NCI-H2196 (cell line): ENCODE measurements around the gene UGT1A8.
"Not testable (repeated sequence)": the region's sequence is repeated elsewhere in the genome, so short reads cannot be mapped to it uniquely, and the experiment has no call there.

Source experiments
- DNase-seq: peaks from one replicate; lab custom pipeline; 2025; ENCODE audit not compliant: unreplicated experiment; lab: John Stamatoyannopoulos, UW

Gene UGT1A8

DNA sequence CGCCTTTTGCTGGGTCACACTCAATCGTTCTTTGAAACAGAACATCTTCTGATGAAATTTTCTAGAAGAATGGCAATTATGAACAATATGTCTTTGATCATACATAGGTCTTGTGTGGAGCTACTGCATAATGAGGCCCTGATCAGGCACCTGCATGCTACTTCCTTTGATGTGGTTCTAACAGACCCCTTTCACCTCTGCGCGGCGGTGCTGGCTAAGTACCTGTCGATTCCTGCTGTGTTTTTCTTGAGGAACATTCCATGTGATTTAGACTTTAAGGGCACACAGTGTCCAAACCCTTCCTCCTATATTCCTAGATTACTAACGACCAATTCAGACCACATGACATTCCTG is 95.8 kb downstream of the UGT1A8 start:
- no peak for DNase-seq

DNA sequence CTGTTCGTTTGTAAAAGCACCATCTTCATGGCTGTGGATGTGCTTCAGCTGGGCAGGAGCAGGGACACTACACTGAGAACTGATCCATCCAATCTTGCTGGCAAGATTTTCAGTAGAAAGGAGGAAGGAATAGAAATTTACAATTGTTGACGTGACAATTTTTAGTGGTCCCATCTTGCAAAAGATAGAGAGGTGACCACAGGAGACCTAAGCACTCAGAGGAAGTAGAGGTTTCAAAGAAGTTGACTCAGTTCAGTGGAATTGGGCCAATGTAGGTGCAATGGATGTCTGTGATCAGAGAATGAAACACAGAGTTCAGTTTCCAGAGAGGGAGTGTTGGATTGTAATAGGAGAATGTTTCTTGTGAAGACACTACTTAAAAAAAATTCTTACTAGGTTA is 96.7 kb downstream of the UGT1A8 start:
- no peak for DNase-seq

GRCh38 chr2:233718552-233718951 is 101.1 kb downstream of the UGT1A8 start, which contains the start of gene UGT1A4:
TSS of gene UGT1A4 (plus strand) at chr2:233718736. CDS start at chr2:233718821, 85 bp downstream.
- DNase-seq: no peak

DNA sequence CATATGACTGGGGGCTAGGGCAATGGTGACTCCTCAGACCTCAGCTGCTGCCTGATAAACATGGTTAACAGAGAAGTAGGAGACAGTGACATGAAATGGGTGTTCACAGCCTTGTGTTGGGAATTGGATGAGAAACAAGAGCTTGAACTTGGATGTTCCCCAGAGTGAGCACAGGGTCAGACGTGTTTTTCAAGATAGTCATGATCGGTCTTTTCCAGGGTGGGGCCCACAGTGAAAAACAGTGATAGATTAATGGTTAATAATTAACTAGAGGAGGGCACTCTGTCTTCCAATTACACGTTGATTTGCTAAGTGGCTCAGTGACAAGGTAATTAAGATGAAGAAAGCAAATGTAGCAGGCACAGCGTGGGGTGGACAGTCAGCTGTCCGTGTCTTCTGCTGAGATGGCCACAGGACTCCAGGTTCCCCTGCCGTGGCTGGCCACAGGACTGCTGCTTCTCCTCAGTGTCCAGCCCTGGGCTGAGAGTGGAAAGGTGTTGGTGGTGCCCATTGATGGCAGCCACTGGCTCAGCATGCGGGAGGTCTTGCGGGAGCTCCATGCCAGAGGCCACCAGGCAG is 111.4 kb downstream of the UGT1A8 start, which contains the start of gene UGT1A3:
UGT1A3 (plus strand) TSS at position 320 of the 579 bp plus-strand sequence; CDS start at position 405, 85 bp downstream.
- DNase-seq: no peak

DNA sequence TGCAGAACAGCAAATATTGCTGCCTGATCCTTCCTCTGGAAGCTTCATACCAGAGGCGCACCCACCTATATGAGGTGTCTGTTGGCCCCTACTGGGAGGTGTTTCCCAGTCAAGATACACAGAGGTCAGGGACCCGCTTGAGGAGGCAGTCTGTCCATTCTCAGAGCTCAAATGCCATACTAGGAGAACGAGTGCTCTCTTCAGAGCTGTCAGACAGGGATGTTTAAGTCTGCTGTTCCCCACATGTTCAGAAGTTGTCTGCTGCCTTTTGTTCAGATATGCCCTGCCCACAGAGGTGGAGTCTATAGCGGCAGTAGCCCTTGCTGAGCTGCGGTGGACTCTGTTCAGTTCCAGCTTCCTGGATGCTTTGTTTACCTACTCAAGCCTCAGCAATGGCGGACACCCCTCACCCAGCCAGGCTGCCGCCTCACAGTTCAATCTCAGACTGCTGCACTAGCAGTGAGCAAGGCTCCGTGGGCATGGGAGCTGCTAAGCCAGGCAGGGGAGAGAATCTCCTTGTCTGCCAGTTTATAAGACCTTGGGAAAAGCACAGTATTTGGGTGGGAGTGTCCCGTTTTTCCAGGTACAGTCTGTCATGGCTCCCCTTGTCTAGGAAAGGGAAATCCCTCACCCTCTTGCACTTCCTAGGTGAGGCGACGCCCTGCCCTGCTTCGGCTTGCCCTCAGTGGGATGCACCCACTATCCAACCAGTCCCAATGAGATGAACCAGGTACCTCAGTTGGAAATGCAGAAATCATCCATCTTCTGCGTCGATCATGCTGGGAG is 119.6 kb downstream of the UGT1A8 start:
- not testable (repeated sequence) for DNase-seq

- no peak for DNase-seq
Measured at GRCh38 chr2:233740870-233741269, 123.4 kb downstream of the UGT1A8 start.

DNA sequence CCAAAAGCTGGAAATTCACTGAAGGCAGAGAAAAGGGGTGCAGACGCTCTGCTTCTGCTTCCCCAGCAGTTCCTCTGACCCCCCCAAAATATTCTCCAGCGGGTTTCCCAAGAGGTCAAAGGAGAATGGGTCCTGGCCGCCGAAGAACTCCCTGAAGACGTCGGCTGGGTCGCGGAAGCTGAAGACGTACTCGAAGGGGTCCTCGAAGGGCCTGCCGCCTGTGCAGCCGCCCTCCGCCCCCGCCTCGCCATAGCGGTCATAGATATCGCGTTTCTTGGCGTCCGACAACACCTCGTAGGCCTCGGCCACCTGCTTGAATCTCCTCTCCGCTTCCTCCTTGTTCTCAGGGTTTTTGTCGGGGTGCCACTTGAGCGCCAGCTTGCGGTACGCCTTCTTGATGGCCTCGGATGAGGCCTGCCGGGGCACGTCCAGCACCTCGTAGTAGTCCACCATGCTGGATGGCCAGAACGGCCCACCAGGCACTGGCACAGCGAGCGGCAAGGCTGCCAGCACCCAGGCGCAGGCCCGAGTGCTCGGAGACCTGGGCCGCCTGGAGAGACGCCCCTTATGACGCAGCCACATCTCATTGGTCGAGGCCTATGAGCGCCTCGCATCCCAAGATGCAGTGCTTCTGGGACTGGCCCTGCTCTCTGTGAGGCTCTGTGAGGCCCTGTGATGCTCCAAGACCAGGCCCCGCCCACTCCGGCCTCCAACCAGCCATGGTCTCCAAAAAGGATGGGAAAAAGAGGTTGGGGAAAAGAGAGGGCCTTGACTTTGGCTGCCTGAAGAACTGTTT is 126.2 kb downstream of the UGT1A8 start:
- no peak for DNase-seq

DNA sequence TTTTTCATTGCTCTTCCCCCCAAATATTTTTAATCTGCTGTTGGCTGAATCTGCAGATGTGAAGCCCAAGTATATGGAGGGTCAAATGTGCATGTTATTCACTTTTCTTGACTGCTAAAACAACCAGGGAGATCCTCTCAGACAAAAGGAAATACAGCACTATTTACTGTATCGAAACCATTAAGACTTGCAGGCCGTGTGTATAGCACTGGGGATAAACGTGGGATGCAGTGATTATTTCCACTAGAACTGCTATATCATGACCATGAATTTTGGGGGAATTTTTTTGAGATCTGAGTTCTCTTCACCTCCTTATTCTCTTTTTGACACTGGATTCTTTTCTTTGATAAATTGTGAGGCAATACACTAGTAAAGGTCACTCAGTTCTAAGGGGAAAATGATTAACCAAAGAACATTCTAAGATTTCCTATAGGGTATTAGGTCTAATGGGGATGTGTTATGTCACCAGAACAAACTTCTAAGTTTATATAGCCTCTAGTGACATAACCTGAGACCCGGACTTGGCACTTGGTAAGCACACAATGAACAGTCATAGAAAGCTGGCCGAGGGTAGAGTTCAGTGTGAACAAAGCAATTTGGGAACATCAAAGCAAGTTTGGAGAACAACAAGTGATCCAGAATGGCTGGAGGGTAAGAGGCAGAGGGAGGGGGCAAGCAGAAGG is 127.8 kb downstream of the UGT1A8 start:
- DNase-seq: no peak

DNA sequence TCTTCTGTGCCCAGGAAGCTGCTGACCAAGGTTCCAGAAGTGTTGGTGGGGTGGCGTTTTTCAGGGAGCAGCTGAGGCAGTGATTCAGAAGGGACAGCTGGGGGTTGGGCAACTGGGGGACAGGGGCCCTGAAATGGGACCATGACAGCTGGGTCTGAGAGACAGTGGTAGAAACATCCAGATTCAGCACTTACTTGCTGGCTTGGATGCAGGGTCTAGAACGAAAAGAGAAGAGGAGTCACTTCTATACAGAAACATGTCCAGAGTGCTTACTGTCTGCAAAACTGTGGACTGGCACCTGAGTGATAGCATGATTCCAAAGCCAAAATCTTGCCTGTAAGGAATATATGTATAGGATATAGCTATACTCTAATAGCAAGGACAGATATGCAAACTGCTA is 128.4 kb downstream of the UGT1A8 start:
- DNase-seq: not testable (repeated sequence)

- DNase-seq: no peak
Measured at GRCh38 chr2:233746475-233747282, 129.2 kb downstream of the UGT1A8 start.

DNA sequence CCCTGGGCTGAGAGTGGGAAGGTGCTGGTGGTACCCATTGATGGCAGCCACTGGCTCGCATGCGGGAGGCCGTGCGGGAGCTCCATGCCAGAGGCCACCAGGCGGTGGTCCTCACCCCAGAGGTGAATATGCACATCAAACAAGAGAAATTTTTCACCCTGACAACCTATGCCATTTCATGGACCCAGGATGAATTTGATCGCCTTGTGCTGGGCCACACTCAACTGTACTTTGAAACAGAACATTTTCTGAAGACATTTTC is 129.8 kb downstream of the UGT1A8 start:
- no peak for DNase-seq

DNA sequence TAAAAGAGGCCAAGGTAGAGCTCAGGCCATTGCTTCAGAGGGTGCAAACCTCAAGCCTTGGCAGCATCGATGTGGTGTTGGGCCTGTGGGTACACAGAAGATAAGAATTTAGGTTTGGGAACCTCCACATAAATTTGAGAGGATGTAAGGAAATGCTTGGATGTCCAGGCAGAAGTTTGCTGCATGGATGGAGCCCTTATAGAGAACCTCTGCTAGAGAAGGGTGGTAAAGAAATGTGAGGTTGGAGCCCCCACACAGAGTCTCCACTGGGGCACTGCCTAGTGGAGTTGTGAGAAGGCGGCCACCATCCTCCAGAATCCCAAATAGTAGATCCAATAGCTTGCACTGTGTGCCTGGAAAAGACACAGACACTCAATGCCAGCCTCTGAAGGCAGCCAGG is 133.3 kb downstream of the UGT1A8 start:
- not testable (repeated sequence) for DNase-seq

GRCh38 chr2:233751212-233752009 is 134.0 kb downstream of the UGT1A8 start:
- DNase-seq: not testable (repeated sequence)

GRCh38 chr2:233754872-233755611 is 137.6 kb downstream of the UGT1A8 start:
- no peak for DNase-seq

DNA sequence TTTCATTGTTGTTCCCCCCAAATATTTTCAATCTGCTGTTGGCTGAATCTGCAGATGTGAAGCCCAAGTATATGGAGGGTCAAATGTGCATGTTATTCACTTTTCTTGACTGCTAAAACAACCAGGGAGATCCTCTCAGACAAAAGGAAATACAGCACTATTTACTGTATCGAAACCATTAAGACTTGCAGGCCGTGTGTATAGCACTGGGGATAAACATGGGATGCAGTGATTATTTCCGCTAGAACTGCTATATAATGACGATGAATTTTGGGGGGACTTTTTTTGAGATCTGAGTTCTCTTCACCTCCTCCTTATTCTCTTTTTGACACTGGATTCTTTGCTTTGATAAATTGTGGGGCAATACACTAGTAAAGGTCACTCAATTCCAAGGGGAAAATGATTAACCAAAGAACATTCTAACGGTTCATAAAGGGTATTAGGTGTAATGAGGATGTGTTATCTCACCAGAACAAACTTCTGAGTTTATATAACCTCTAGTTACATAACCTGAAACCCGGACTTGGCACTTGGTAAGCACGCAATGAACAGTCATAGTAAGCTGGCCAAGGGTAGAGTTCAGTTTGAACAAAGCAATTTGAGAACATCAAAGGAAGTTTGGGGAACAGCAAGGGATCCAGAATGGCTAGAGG is 139.1 kb downstream of the UGT1A8 start:
- no peak for DNase-seq

- DNase-seq: no peak
Measured at GRCh38 chr2:233758141-233758540, 140.7 kb downstream of the UGT1A8 start.

GRCh38 chr2:233758849-233759248 is 141.4 kb downstream of the UGT1A8 start:
- DNase-seq: no peak

GRCh38 chr2:233760043-233760442 is 142.6 kb downstream of the UGT1A8 start, which contains the start of gene UGT1A1:
TSS of gene UGT1A1 (plus strand) at chr2:233760270. CDS start at chr2:233760288, 18 bp downstream.
- no peak for DNase-seq
